Measurements from ENCODE around the gene NXNL1.
"Not testable (repeated sequence)": the region's sequence is repeated elsewhere in the genome, so short reads cannot be mapped to it uniquely, and the experiment has no call there.

NXNL1 gene, protein sequence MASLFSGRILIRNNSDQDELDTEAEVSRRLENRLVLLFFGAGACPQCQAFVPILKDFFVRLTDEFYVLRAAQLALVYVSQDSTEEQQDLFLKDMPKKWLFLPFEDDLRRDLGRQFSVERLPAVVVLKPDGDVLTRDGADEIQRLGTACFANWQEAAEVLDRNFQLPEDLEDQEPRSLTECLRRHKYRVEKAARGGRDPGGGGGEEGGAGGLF

DNA sequence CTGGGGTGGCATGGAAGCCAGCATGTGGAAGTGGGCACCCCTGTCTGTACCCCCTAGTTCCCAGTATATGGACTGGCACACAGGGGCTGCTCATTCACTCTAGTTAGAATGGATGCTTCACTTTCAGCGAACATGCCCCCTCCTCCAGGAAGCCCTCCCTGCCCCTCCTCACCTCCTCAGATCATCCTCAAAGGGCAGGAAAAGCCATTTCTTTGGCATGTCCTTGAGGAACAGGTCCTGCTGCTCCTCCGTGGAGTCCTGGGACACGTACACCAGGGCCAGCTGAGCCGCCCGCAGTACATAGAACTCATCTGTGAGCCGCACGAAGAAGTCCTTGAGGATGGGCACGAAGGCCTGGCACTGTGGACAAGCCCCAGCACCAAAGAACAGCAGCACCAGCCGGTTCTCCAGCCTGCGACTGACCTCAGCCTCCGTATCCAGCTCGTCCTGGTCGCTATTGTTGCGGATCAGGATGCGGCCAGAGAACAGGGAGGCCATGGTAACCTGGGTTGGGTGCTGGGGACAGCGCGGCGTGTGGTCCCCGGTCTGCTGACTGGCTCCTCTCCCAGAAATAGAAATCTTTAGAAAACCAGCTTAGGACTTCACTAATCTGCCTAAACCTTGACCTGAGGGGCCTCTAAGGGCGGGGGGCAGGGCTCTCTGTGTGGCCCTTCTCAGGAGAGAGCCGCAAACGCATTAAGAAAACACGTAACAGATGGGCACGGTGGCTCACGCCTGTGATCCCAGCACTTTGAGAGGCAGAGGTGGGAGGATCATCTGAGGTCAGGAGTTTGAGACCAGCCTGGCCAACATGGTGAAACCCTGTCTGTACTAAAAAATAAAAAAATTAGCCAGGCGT, at the start of gene NXNL1:
Gene NXNL1, minus strand, starts transcription at position 555 of the 859 bp plus-strand sequence. Its CDS starts 57 bp downstream, at position 498.
- DNase-seq (ENCODE audit: low read depth): no peak

DNA sequence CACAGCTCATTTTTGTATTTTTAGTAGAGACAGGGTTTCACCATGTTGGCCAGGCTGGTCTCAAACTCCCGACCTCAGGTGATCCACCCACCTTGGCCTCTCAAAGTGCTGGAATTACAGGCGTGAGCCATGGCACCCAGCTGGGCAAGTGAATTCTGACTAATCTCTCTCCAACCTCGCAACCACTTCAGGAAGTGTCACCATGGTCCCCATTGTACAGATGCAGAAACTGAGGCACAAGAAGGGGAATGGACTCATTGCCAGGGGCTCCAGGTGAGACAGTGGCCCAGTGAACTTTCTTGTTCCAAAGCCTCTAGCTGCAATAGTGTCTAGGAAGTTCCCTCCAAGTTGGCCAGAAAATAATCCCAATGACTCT, 47.8 kb upstream of the NXNL1 start:
- not testable (repeated sequence) for DNase-seq (ENCODE audit: low read depth)

DNA sequence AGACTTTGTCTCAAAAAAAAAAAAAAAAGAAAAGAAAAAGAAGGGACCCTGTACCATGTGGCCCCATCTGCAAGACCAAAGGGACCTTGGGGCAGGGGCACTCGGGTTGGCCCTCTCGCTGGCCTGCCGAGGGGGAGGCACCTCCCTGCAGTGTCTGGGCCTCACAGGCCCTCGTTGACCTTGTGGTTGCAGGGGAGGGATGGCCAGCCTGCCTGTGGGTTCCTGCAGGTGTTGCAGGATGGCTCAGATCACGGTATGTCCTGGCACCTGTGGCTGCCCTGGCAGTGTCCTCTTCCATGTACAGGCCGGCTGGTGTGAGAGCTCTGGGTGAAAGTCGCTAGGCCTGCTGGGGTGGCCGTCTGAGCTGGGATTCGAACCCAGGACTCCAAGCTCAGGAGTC, 46.0 kb upstream of the NXNL1 start:
- DNase-seq (ENCODE audit: low read depth): no peak

DNA sequence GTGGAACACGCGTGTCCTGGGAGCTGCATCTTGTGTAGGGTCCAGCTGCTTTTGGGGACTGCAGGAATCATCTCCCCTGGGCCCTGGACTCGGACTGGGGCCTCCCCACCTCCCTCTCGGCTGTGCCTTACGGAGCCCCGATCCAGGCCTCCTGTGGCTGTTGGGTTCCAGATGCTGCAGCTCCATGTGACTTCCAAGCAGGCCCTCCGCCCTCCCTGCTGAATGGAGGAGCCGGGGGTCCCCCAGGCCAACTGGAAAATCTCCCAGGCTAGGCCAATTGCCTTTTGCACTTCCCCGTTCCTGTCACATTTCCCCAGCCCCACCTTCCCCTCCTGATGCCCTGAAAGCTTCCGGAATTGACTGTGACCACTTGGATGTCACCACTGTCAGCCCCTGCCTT, 44.5 kb upstream of the NXNL1 start:
- no peak for DNase-seq (ENCODE audit: low read depth)

DNA sequence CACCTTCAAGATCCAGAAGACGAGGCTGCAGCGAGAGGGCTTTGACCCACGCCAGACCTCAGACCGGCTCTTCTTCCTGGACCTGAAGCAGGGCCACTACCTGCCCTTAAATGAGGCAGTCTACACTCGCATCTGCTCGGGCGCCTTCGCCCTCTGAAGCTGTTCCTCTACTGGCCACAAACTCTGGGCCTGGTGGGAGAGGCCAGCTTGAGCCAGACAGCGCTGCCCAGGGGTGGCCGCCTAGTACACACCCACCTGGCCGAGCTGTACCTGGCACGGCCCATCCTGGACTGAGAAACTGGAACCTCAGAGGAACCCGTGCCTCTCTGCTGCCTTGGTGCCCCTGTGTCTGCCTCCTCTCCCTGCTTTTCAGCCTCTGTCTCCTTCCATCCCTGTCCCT, 43.7 kb upstream of the NXNL1 start:
- DNase-seq (ENCODE audit: low read depth): no peak

DNA sequence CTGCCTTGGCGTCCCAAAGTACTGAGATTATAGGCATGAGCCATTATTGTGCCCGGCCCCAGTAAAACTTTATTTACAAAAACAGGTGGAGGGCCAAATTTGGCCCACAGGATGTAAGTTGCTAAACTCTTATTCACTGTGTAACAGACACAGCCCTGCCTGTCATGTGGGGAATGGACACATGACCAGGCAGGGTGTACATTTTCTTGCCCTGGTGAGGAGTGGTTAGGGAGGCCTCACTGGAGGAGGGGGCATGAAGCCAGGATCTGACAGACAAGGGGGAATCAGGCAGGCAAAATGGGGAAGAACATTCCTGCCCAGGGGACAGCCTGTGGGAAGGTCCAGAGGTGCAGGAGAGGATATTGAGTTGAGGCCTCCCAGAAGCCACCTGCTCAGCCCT, 43.3 kb upstream of the NXNL1 start:
- DNase-seq (ENCODE audit: low read depth): no peak

DNA sequence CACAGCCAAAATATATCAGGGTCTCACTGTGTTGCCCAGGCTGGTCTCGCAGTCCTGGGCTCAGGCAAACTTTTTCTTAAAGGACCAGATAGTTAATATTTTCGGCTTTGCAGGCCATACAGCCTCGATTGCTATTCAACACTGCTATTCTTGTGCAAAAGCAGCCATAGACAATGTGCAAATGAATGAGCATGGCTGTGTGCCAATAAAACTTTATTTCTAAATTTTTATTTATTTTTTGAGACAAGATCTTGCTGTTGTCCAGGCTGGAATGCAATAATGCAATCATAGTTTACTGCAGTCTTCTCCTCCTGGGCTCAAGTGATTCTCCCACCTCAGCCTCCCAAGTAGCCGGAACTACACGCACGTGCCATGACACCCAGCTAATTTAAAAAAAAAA, 42.5 kb upstream of the NXNL1 start:
- no peak for DNase-seq (ENCODE audit: low read depth)

DNA sequence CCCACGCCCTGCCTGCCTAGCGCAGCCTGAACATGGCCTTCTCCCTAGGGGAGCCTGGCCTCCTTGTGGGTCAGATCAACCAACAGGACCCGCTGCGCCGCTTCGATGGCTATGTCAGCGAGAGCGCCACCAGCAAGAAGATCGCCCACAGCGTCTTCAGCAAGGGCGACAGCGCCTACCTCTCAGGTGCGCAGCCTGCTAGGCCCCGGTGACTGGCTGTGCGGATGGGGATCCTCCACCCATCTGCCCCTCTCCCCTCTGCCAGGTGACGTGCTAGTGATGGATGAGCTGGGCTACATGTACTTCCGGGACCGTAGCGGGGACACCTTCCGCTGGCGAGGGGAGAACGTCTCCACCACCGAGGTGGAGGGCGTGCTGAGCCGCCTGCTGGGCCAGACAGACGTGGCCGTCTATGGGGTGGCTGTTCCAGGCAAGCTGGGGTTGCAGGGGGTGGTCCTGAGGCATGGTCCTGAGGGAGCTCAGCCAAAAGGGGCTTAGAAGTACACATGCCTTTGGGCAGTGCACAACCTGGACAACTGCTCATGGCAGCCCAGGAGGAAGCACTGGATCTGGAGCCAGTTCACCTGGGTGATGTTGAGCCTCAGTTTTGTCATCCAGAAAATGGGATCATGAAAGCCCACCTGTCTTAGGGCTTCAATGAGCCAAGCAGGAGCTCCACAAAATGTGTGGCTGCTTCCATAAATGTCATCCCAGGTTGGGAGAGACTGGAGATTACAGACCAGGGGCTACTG, 39.9 kb upstream of the NXNL1 start:
- DNase-seq (ENCODE audit: low read depth): no peak

DNA sequence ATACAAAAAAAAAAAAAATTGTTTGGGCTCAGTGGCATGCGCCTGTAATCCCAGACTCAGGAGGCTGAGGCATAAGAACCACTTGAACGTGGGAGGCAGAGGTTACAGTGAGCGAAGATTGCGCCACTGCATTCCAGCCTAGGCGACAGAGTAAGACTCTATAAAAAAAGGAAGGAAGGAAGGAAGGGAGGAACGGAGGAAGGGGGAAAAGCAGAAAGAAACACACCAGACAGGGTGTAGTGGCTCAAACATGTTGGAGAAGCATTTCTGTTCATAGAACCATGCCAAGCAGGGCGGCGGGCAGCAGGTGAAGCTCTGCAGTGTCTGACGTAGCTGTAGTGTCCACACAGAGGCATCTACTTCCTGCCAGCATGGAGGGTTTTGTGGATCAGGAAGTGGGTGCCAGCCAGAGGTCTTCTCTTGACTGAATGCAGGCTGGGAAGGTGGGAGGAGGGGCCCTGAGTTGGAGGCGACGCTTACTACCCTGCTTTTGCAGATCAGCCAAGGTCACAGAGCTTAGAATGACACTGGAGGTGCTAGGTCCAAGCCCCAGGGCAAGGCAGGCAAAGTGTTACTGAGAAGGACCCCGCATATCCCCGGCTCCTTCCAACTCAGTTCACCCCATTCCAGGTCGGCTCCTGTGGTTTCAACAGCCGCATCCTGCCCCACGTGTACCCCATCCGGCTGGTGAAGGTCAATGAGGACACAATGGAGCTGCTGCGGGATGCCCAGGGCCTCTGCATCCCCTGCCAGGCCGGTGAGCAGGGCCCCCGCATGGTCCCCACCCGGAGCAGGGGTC, 39.1 kb upstream of the NXNL1 start:
- DNase-seq (ENCODE audit: low read depth): no peak

DNA sequence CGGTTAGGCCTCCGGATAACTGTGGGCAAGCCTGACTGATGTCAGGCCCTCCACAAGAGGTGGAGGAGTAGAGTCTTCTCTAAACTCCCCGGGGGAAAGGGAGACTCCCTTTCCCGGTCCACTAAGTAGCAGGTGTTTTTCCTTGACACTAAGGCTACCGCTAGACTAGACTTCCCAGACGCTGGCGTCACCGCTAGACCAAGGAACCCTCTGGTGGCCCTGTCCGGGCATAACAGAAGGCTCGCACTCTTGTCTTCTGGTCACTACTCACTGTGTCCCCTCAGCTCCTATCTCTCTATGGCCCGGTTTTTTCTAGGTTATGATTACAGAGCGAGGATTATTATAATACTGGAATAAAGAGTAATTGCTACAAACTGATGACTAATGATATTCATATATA, 38.3 kb upstream of the NXNL1 start:
- DNase-seq (ENCODE audit: low read depth): not testable (repeated sequence)

DNA sequence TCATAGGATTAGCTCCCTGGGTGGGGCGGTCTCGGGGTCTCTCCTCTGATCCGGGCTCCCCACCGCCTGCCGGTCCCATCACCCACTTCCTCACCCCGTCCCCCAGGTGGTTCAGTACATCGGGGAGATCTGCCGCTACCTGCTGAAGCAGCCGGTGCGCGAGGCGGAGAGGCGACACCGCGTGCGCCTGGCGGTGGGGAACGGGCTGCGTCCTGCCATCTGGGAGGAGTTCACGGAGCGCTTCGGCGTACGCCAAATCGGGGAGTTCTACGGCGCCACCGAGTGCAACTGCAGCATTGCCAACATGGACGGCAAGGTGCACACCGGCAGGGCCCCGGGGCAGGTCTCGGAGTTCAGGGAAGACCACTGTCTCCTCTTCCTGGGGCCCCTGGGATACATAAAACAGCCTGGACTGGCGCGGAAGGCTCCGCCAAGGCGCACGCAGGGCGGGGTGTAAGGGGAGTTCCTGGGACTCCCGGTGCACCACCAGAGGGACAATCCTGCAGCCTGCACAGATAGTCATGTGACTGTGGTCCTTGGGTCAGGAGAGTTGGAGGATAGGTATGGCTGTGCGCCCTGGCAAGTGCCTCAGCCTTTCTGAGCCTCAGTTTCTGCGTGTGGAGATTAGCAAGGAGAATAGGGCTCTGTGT, 36.5 kb upstream of the NXNL1 start:
- DNase-seq (ENCODE audit: low read depth): no peak

DNA sequence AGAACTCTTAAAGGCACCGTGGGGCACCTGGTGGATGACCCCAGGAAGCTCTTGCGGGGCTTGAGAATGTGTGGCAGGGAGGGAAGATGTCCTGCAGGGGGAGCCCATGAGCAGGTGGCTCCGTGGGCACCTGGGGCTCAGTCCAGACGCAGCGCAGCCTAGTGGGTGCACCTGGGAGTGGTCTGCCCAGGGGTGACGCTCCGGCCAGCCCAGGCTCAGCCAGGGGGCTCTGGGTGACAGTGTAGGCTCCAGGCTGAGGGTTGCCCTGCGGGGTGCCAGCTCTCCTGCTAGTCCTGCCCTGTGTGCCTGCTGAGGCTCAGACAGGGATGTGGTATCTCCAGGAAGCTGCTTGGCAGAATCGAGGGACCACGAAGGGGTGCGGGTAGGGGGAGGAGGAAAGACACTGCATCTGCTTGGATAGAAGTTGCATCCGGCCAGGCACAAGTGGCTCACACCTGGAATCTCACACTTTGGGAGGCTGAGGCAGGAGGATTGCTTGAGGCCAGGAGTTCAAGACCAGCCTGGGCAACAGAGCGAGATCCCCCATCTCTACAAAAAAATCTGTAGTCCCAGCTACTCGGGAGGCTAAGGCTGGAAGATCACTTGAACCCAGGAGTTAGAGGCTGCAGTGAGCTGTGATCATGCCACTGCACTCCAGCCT, 35.7 kb upstream of the NXNL1 start:
- peak; percentile 69 for DNase-seq (ENCODE audit: low read depth)

DNA sequence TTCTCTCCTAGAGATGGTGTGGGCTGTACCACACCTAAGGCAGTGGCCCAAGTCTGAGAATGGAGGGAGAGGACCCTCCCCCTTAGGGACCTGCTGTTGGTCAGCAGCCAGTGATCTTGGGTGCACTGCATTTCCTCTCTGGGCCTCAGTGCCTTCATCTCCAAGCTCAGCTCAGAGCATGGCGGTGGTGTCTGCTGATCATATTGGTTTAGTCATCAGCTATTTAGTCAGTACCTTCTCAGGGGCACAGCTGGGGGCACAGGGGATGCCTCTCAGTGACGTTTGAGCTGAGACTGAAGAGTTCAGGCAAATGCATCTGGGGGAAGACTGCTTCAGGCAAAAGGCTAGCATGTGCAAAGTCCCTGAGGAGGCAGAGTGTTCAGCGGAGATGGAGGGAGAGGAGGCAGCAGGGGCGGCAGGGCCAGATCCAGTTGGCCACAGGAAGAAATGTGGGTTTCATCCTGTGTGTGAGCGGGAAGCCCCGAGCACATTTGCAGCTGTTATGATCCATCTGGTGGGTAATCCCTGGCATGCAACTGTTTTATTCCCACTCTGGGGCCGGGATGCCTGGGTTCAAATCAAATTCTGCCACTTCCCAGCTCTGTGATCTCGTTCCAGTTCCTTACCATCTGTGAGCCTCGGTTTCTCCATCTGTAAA, 35.0 kb upstream of the NXNL1 start:
- DNase-seq (ENCODE audit: low read depth): no peak

DNA sequence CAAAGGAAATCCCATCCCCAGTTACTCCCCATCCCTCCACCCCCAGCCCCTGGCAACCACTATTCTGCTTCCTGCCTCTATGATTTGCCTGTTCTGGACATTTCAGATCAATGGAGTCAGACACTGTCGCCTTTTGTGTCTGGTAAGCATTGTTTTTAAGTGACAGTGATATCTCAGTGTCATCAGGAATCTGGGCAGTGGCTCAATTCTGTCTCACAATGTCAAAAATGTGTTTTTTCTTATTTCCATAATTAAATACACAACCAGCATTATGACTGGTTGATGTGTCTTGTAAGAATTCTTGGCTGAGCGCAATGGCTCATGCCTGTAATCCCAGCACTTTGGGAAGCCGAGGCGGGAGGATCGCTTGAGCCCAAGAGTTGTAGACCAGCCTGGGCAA, 30.6 kb upstream of the NXNL1 start:
- DNase-seq (ENCODE audit: low read depth): no peak

DNA sequence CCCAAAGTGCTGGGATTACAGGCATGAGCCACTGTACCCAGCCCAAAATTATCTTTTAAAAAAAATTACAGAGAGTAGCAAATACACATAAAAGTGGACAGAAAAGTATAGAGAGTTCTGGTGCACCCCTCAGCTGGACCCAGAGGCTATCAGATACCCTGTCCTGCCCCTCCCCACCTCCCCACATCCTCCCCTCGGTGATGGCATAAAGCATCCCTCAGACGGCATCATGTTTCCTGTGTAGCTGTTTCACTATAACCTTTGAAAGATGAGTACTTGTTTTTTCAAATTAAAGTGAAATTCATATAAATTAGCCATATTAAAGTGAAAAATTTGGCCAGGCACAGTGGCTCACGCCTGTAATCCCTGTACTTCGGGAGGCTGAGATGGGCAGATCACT, 29.7 kb upstream of the NXNL1 start:
- no peak for DNase-seq (ENCODE audit: low read depth)

DNA sequence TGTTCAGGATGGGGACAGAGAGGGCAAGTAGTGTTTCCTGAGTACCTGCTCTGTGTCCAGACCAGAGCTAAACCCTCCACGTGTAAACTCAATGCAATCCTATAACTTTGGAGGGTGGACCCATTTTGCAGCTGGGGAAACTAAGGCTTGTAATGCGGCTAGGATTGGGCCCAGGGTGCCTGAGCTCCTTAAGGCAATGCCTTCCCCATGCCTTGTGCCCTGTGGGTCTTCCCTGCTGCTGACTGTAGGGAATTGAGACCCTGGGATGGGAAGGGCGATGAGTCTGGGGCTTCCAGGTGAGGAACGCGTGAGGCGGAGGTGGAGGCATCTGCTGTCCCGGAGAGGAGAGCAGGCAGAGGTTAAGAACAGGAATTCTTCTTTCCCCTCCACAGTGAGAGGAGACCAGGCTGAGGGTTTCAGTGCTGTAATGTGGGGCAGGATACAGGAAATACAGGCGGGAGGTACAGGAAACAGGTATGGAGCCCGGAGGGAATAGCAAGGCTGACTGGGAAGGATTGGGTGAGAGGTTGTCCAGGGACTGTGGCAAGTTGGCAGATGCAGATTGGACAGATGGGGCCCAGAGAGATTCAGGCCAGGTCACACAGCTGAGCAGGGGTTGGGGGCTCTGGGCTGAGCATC, 28.8 kb upstream of the NXNL1 start:
- no peak for DNase-seq (ENCODE audit: low read depth)

DNA sequence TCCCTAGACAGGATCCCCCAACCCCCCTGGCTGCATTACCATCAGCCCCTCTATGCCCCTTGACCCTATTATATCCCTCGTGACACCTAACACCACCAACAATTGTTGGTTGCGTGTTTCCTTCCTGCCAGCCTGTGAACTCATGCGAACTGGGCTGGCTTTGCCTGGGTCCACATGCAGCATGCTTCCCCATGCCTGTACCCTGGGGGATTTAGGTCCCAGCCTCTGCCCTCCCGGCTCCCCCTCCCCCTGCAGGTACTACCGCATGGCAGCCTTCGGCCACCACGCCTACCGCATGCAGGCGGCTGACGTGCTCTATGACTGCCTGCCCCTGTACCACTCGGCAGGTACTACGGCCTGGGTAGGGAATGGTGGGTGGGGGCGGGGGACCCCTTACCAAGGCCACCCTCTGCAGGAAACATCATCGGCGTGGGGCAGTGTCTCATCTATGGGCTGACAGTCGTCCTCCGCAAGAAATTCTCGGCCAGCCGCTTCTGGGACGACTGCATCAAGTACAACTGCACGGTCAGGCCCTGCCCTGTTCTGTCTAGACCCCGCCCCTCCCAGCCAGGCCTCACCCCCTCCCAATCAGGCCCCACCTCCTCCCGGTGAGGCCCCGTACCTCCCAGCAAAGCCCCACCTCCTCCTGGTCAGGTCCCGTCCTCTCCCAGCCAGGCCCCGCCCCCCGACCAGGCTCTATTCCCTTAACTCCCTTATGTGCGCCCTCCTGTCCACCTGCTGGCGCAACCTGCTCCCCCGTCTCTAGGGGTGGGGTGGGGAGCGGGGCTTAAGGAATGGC, 28.1 kb upstream of the NXNL1 start:
- DNase-seq (ENCODE audit: low read depth): peak; percentile 57

DNA sequence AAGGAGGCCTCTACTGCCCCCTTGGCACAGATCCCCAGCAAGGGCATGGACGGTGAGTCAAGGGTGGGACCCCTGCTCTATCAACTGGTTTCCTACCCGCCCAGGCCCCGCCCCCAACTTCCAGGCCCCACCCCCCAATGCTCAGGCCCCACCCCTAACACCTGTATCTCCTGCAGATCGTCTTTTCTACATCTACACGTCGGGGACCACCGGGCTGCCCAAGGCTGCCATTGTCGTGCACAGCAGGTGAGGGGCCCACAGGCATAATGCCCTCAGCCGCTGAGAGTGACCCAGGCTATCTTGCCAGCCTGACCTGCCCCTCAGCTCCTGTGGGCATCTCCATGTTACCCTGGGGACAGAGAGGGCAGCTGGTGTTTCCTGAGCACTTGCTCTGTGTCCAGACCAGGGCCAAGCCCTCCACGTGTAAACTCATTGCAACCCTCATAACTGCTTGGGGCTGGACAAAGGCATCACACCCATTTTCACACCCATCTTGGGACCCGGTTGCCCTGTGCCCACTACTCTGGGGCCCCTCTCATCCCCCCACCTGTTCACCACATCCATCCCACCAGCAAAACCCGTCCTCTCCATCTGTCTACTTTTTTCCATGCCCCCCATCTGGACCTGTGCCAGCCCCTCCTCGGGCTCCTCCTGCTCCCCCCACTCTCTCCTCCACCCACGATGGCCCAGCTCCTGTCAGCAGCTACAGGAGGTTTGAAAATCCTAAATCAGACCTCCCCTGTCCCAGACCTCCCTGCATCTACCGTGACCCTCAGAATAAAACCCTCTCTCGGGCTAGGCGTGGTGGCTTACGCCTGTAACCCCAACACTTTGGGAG, 26.8 kb upstream of the NXNL1 start:
- DNase-seq (ENCODE audit: low read depth): no peak

Measured in stimulated activated CD8-positive, alpha-beta memory T cell treated with anti-CD3 and anti-CD28 coated beads, Interleukin-12 subunit alpha, Interleukin-12 subunit beta, amount 100 ng/mL, for 1 hour (primary cell).